Neural progenitor cell (in vitro differentiated cells): Measurements from ENCODE around the gene TRMT6. TPM values are rescaled to one million over a fixed set of nuclear protein-coding genes. Genes with fewer than 3 reads are reported as not detected.

ENCODE experiments used
- DNase-seq: peaks from one replicate; pipeline ENCODE4 v3.0.0-alpha.2; 2016; ENCODE audit warnings: low spot score
- H2AFZ ChIP-seq: fragments of 200-600 bp; sonication (generic); replicated peaks from 2 replicates; pipeline ENCODE4 v1.6.1; 2016; ENCODE audit warnings: antibody characterized with exemption
- H3F3A ChIP-seq: fragments of 200-600 bp; sonication (generic); 2 replicates; pipeline ENCODE4 v1.6.1; 2016; ENCODE audit warnings: antibody characterized with exemption, low read depth
- H3K27ac ChIP-seq: fragments of 200-600 bp; sonication (generic); 2 replicates; pipeline ENCODE4 v1.5.1; 2016; ENCODE audit warnings: mild to moderate bottlenecking
- H3K27me3 ChIP-seq: fragments of 200-600 bp; sonication (generic); 2 replicates; pipeline ENCODE4 v1.6.1; 2016; ENCODE audit warnings: mild to moderate bottlenecking, moderate library complexity
- H3K36me3 ChIP-seq: fragments of 200-600 bp; sonication (generic); 2 replicates; pipeline ENCODE4 v1.5.1; 2016
- H3K4me1 ChIP-seq: fragments of 200-600 bp; sonication (generic); 2 replicates; pipeline ENCODE4 v1.6.1; 2016; ENCODE audit warnings: mixed run types
- H3K4me2 ChIP-seq: fragments of 200-600 bp; sonication (generic); 2 replicates; pipeline ENCODE4 v1.6.1; 2016
- H3K4me3 ChIP-seq: fragments of 200-600 bp; sonication (generic); 2 replicates; pipeline ENCODE4 v1.5.1; 2016
- H3K79me2 ChIP-seq: fragments of 200-600 bp; sonication (generic); 2 replicates; pipeline ENCODE4 v1.6.1; 2016; ENCODE audit warnings: low read depth
- H3K9ac ChIP-seq: fragments of 200-600 bp; sonication (generic); 2 replicates; pipeline ENCODE4 v1.6.1; 2016
- H3K9me3 ChIP-seq: fragments of 200-600 bp; sonication (generic); 2 replicates; pipeline ENCODE4 v1.5.1; 2016; ENCODE audit warnings: low read depth
- H4K20me1 ChIP-seq: fragments of 200-600 bp; sonication (generic); 2 replicates; pipeline ENCODE4 v1.6.1; 2016; ENCODE audit warnings: low read depth
- H3K27ac Mint-ChIP-seq: 3 replicates; pipeline ENCODE4 v1.8.0; 2021; ENCODE audit warnings: mixed read lengths
- H3K27me3 Mint-ChIP-seq: 2 replicates; pipeline ENCODE4 v1.8.0; 2022; ENCODE audit warnings: low read depth, mild to moderate bottlenecking, inconsistent platforms, moderate library complexity, mixed read lengths; ENCODE audit not compliant: insufficient read depth
- H3K36me3 Mint-ChIP-seq: 3 replicates; pipeline ENCODE4 v1.8.0; 2021; ENCODE audit warnings: mixed read lengths
- H3K4me1 Mint-ChIP-seq: 3 replicates; pipeline ENCODE4 v1.8.0; 2021; ENCODE audit warnings: mixed read lengths
- H3K4me3 Mint-ChIP-seq: 3 replicates; pipeline ENCODE4 v1.8.0; 2021; ENCODE audit warnings: mild to moderate bottlenecking, moderate library complexity, mixed read lengths
- H3K9me3 Mint-ChIP-seq: 3 replicates; pipeline ENCODE4 v1.8.0; 2020; ENCODE audit warnings: mixed read lengths
- EZH2 ChIP-seq: fragments of 200-600 bp; sonication (generic); IDR thresholded peaks from 2 replicates; pipeline ENCODE4 v1.6.1; 2017; ENCODE audit warnings: antibody characterized with exemption, mild to moderate bottlenecking, moderate library complexity
- EZH2phosphoT487 ChIP-seq: fragments of 200-600 bp; sonication (generic); IDR thresholded peaks from 2 replicates; pipeline ENCODE4 v1.6.1; 2017; ENCODE audit warnings: antibody characterized with exemption
- total RNA-seq: library from RNA; depleted of rRNA; stranded (reverse); fragments of >200 nt; gene quantifications from 2 replicates; pipeline ENCODE4 v1.2.3, GENCODE V29; 2015; ENCODE audit warnings: low replicate concordance
- TF ChIP-seq, protein P1 (sequence below): fragments of 200-600 bp; sonication (generic); IDR thresholded peaks from 2 replicates; pipeline ENCODE4 v1.5.1; 2017; ENCODE audit warnings: antibody characterized with exemption, mild to moderate bottlenecking

Gene TRMT6
- total RNA-seq, 1 donor from 2014 or later: 11.1 TPM

DNA sequence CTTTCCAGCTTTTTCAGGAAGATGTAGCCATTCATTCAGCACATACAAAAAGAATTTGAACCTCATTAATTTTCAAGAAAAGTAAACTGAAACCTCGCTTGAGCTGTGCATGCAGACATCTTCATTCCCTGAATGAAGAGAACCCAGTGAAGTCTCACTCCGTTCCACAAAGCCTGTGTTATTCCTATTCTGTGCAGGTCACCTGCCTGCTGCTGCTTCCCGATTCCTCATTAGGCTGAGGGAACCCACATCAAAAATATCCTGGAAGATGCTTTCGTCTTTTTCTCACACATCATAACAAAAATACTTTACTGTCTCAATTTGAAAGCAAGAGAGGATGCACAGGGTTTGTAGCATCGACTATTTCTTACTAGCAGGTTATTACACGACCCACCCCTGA, 40.1 kb downstream of the TRMT6 start:
- DNase-seq: no peak
- H3K9ac ChIP-seq: no peak overlapping the region
- H3K27ac Mint-ChIP-seq: no peak overlapping the region
- peaks cover 18% of the 10 kb centered on the region for H3K27me3 ChIP-seq
- no peaks in the 10 kb centered on the region for H3K36me3 ChIP-seq
- peaks cover 21% of the 10 kb centered on the region for H3F3A ChIP-seq
- TF ChIP-seq EZH2phosphoT487 (no peak), EZH2 (no peak)
- TF ChIP-seq, protein P1, sequence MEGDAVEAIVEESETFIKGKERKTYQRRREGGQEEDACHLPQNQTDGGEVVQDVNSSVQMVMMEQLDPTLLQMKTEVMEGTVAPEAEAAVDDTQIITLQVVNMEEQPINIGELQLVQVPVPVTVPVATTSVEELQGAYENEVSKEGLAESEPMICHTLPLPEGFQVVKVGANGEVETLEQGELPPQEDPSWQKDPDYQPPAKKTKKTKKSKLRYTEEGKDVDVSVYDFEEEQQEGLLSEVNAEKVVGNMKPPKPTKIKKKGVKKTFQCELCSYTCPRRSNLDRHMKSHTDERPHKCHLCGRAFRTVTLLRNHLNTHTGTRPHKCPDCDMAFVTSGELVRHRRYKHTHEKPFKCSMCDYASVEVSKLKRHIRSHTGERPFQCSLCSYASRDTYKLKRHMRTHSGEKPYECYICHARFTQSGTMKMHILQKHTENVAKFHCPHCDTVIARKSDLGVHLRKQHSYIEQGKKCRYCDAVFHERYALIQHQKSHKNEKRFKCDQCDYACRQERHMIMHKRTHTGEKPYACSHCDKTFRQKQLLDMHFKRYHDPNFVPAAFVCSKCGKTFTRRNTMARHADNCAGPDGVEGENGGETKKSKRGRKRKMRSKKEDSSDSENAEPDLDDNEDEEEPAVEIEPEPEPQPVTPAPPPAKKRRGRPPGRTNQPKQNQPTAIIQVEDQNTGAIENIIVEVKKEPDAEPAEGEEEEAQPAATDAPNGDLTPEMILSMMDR: no peak
- no peak overlapping the region for H3K27ac ChIP-seq
- H3K79me2 ChIP-seq: no peaks in the 10 kb centered on the region
- peaks cover 11% of the 10 kb centered on the region for H3K4me1 Mint-ChIP-seq
- H3K36me3 Mint-ChIP-seq: no peaks in the 10 kb centered on the region
- H3K9me3 ChIP-seq: no peaks in the 10 kb centered on the region
- H4K20me1 ChIP-seq: no peaks in the 10 kb centered on the region
- no peaks in the 10 kb centered on the region for H3K9me3 Mint-ChIP-seq
- H3K4me2 ChIP-seq: no peak overlapping the region
- H3K4me3 Mint-ChIP-seq: no peak overlapping the region
- H2AFZ ChIP-seq: peak overlapping the region; percentile 88
- H3K4me3 ChIP-seq: peak overlapping the region; percentile 58
- peaks cover 15% of the 10 kb centered on the region for H3K4me1 ChIP-seq
- H3K27me3 Mint-ChIP-seq: peaks cover 5% of the 10 kb centered on the region

DNA sequence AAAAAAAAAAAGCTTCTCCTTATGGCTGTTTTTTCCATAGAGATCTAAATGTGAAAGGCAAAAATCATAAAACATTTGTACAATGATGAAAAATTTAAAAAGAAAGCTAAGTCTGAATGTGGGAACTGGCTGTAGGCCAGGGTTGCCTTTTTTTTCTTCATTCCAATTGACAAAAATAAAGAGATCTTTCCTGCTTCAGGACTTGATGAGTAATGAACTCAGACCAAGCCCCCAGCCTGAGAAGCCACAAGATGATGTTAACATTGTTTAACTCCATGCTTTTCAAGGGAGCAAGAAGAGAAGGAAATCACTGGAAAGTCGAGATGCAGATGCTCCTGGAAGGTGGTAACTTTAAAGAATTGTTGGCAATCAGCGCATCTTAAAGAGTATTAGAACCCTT, 41.4 kb downstream of the TRMT6 start:
- Histone ChIP-seq H3K36me3 (no peaks in the 10 kb centered on the region), H3K4me2 (no peak overlapping the region), H3K4me3 (no peak overlapping the region), H3F3A (peaks cover 21% of the 10 kb centered on the region), H3K27ac (no peak overlapping the region), H4K20me1 (no peaks in the 10 kb centered on the region), H3K4me1 (peaks cover 15% of the 10 kb centered on the region), H2AFZ (no peak overlapping the region), H3K27me3 (peaks cover 18% of the 10 kb centered on the region), H3K9me3 (no peaks in the 10 kb centered on the region), H3K9ac (no peak overlapping the region), H3K79me2 (no peaks in the 10 kb centered on the region)
- DNase-seq: no peak
- TF ChIP-seq EZH2phosphoT487: no peak
- H3K4me3 Mint-ChIP-seq: no peak overlapping the region
- H3K27me3 Mint-ChIP-seq: peaks cover 7% of the 10 kb centered on the region
- H3K9me3 Mint-ChIP-seq: no peaks in the 10 kb centered on the region
- H3K36me3 Mint-ChIP-seq: no peaks in the 10 kb centered on the region
- peaks cover 11% of the 10 kb centered on the region for H3K4me1 Mint-ChIP-seq
- no peak overlapping the region for H3K27ac Mint-ChIP-seq

DNA sequence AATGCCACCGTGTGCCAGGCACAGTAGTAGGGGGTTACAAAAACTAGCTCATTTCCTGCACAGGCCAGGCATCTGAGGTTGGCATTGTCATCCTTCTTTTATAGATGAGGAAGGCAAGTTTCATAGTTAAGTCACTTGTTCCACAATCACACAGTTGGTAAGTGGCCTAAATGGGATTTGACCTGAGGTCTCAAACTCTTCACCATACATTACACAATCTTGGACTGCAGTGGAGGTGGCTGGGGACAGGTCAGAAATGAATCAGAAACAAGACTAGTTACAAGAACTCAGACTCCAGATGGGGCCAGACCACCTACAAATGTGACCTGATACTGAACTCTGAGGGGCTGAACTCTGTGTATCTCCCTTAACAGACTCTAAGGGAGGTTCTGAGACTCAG, 49.4 kb downstream of the TRMT6 start:
- no peak overlapping the region for H3K27ac ChIP-seq
- H4K20me1 ChIP-seq: no peaks in the 10 kb centered on the region
- H3F3A ChIP-seq: no peaks in the 10 kb centered on the region
- H3K4me3 Mint-ChIP-seq: no peak overlapping the region
- H3K4me2 ChIP-seq: no peak overlapping the region
- TF ChIP-seq EZH2phosphoT487: no peak
- TF ChIP-seq, protein P1: no peak
- TF ChIP-seq EZH2: no peak
- H3K27me3 Mint-ChIP-seq: peaks cover 3% of the 10 kb centered on the region
- no peak overlapping the region for H3K9ac ChIP-seq
- no peaks in the 10 kb centered on the region for H3K4me1 Mint-ChIP-seq
- no peak overlapping the region for H3K4me3 ChIP-seq
- no peaks in the 10 kb centered on the region for H3K36me3 ChIP-seq
- H3K9me3 ChIP-seq: no peaks in the 10 kb centered on the region
- no peak overlapping the region for H3K27ac Mint-ChIP-seq
- H3K27me3 ChIP-seq: no peaks in the 10 kb centered on the region
- H3K79me2 ChIP-seq: no peaks in the 10 kb centered on the region
- peaks cover 2% of the 10 kb centered on the region for H3K9me3 Mint-ChIP-seq
- no peak for DNase-seq
- no peaks in the 10 kb centered on the region for H3K4me1 ChIP-seq
- H2AFZ ChIP-seq: no peak overlapping the region
- H3K36me3 Mint-ChIP-seq: no peaks in the 10 kb centered on the region

DNA sequence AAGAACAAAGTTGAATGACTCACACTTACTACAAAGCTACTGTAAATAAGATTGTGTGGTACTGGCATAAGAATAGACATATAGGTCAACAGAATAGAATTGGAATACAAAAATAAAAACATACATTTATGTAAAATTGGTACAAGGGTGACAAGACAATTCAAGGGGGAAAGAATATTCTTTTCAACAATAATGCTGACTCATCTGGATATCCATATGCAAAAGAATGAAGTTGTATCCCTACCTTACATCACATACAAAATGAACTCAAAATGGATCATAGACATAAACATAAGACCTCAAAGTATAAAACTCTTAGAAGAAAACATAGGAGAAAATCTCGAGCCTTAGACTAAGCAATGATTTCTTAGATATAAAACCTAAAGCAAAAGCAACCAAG, 50.9 kb downstream of the TRMT6 start:
- peaks cover 3% of the 10 kb centered on the region for H3K27me3 Mint-ChIP-seq

More for the DNA sequence above, 50.9 kb downstream of the TRMT6 start:
- H3K27ac Mint-ChIP-seq: no peak overlapping the region
- H3K36me3 Mint-ChIP-seq: no peaks in the 10 kb centered on the region
- Histone ChIP-seq H4K20me1 (no peaks in the 10 kb centered on the region), H2AFZ (no peak overlapping the region), H3K79me2 (no peaks in the 10 kb centered on the region), H3K36me3 (no peaks in the 10 kb centered on the region), H3K27me3 (no peaks in the 10 kb centered on the region), H3K27ac (no peak overlapping the region), H3K4me1 (no peaks in the 10 kb centered on the region), H3F3A (no peaks in the 10 kb centered on the region), H3K4me2 (no peak overlapping the region), H3K4me3 (no peak overlapping the region), H3K9me3 (no peaks in the 10 kb centered on the region), H3K9ac (no peak overlapping the region)
- H3K9me3 Mint-ChIP-seq: peaks cover 2% of the 10 kb centered on the region
- no peak for DNase-seq
- H3K4me1 Mint-ChIP-seq: no peaks in the 10 kb centered on the region
- no peak overlapping the region for H3K4me3 Mint-ChIP-seq
- TF ChIP-seq EZH2phosphoT487: no peak
- TF ChIP-seq EZH2: no peak
- TF ChIP-seq, protein P1: no peak
